Muscle of leg (tissue), 11 donors: Measurements from ENCODE around the gene LRRC42. TPM values are rescaled to one million over a fixed set of nuclear protein-coding genes. Genes with fewer than 3 reads are reported as not detected.

Experiments
- DNase-seq: peaks from one replicate; pipeline ENCODE4 v3.0.0; 2013
- H3K27ac ChIP-seq: one replicate; pipeline ENCODE4 v1.5.1; 2013; ENCODE audit warnings: mild to moderate bottlenecking, low read length, control low read depth
- H3K27me3 ChIP-seq: one replicate; pipeline ENCODE4 v1.6.1; 2013; ENCODE audit warnings: low read length; ENCODE audit not compliant: control insufficient read depth, insufficient read depth
- H3K36me3 ChIP-seq: one replicate; pipeline ENCODE4 v1.6.1; 2013; ENCODE audit warnings: low read length; ENCODE audit not compliant: control insufficient read depth, insufficient read depth
- H3K4me1 ChIP-seq: one replicate; pipeline ENCODE4 v1.6.1; 2013; ENCODE audit warnings: low read length; ENCODE audit not compliant: control insufficient read depth, insufficient read depth
- H3K4me3 ChIP-seq: one replicate; pipeline ENCODE4 v1.5.1; 2013; ENCODE audit warnings: low read length, control low read depth
- H3K9me3 ChIP-seq: replicated peaks from 2 replicates; pipeline ENCODE4 v1.6.1; 2013; ENCODE audit warnings: low read depth, low read length; ENCODE audit not compliant: control insufficient read depth
- WGBS: methylation state at CpG from one replicate; pipeline ENCODE4 v1.1.5; 2013; ENCODE audit warnings: missing lambda C conversion rate; ENCODE audit not compliant: insufficient coverage; 5-methylcytosine and 5-hydroxymethylcytosine counted together
- polyA plus RNA-seq, 8 donors: library from polyadenylated mRNA; unstranded; fragments of 120-200 nt; gene quantifications; one replicate each; pipeline versions ENCODE4 v1.2.1 to v1.2.3, GENCODE V29; 2013; ENCODE audit warnings: inconsistent platforms in 1 of 8, low replicate concordance in 1 of 8; ENCODE audit not compliant: insufficient read length in 8 of 8, insufficient read depth in 1 of 8
- total RNA-seq: library from RNA; stranded (reverse); fragments of 120-200 nt; gene quantifications from one replicate; pipeline ENCODE4 v1.2.4, GENCODE V29; 2013

The LRRC42 gene
- total and polyA plus RNA-seq, 9 donors, result 19.3 to 30.2 (median 24.2) TPM

DNA sequence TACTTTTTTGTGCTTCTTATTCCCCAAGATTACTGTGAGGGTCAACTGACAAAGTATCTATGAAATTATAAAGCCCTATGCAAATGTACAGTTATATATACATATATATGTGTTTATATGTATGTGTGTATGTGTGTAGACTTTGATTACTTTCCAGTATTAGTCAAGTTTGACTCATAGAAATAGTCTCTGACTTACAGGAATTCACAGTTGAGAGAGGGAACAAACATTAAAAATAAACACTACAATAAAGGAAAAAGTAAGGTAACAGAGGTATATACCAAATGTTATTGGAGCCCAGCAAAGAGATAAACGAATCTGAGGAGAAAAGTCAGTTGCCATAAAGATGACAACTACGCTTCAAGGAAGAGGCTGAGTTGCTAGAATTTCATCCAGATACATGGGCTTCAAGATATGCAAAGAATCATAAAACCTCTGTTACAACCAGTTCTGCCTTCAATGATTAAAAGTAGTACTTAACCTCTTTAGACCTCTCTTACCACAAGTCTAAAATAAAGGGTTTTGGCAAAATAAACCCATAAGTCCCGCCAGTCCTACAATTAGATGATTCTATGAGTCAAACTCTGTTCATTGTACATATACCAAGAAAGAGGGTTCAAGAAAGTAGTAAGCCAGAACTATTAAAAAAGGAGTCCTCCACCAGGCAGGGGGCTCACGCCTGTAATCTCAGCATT, 7.9 kb upstream of the LRRC42 start:
- H3K9me3 ChIP-seq, result peaks cover 14% of the 10 kb centered on the region
- peaks cover 8% of the 10 kb centered on the region for H3K36me3 ChIP-seq
- no CpG with 5 or more reads among the region's 4 CpGs for WGBS
- no peak overlapping the region for H3K4me3 ChIP-seq
- H3K4me1 ChIP-seq, result no peaks in the 10 kb centered on the region
- H3K27me3 ChIP-seq, result no peaks in the 10 kb centered on the region
- H3K27ac ChIP-seq, result no peak overlapping the region
- DNase-seq, result no peak

DNA sequence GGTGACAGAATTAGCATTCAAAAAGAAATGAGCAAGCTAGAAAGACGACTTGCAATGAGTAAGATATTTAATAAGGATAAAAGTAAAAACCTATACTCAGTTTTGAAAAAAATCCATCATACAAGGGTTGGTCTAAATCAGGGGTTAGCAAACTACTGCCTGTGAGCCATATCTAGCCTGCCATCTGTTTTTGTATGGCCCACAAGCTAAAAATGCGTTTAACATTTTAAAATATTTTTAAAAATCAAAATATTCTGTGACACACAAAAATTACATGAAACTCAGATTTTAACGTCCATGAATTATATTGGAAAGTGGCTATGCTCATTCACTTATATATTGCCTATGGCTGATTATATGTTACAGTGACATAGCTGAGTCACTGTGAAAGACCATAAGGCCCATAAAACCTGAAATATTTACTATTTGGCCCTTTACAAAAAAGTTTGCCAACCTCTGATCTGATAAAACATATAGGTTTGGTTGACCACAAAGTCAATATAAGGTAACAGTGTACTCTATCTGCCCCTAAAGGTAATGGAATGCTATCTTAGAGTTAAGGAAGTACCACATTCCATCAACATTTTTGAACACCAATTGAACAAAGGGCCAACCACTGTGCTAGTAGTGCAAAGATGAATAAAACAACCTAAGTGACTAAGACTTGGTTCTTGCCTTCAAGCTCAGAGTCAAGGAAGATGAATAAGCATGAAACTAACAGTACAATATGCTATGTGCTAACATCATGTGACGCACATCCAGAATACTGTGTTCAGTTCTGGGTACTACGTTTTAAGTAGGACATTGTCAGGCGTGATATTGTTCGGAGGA, 3.8 kb upstream of the LRRC42 start:
- Histone ChIP-seq H3K36me3 (peaks cover 2% of the 10 kb centered on the region), H3K4me3 (no peak overlapping the region), H3K9me3 (no peaks in the 10 kb centered on the region), H3K4me1 (peaks cover 15% of the 10 kb centered on the region), H3K27me3 (no peaks in the 10 kb centered on the region), H3K27ac (no peak overlapping the region)
- DNase-seq, result no peak
- WGBS, result no CpG with 5 or more reads among the region's 7 CpGs

DNA sequence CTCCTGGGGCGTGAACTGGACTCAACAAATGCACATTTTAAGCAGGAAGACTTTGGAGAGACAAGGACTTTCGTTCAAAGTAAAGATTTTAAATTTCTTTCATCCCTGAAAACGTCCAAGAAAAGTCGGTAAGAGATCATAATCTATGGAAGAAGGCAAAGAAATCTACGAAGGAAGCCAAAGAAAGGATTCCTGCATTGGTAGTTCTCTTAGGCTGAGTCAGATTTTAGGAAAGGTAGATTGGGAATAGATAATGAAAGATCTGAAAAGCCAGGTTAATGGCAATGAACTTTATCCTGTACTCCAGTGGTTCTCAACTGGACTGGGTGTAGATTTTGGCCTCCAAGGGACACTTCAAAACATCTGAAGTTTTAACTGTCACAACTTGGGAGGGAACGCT, 3.1 kb upstream of the LRRC42 start:
- WGBS, result 97% methylated on average over 5 of the region's 6 CpGs
- no peak for DNase-seq
- peaks cover 17% of the 10 kb centered on the region for H3K4me1 ChIP-seq
- H3K4me3 ChIP-seq, result no peak overlapping the region
- H3K36me3 ChIP-seq, result peaks cover 2% of the 10 kb centered on the region
- H3K27me3 ChIP-seq, result no peaks in the 10 kb centered on the region
- no peak overlapping the region for H3K27ac ChIP-seq
- H3K9me3 ChIP-seq, result no peaks in the 10 kb centered on the region

DNA sequence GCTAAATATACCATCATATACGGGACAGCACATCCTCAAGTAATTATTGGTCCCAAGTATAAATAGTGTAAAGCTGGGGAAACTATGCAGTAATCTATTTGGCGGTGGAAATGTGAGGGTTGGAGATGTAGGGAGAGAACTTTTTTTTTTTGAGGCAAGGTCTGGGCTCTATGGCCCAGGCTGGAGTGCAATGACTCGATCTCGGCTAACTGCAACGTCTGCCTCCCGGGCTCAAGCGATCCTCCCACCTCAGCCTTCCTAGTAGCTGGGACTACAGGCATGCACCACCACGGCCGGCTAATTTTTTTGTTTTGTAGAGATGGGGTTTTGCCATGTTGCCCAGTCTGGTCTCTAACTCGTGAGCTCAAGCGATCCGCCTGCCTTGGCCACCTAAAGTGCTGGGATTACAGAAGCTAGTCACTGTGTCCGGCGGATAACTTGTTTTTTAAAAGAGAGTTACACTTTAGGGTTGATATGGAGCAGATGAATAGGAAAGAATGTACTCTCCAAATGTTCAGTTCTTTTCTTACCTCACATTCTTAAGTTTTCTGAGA, 2.6 kb upstream of the LRRC42 start:
- H3K4me1 ChIP-seq, result peaks cover 17% of the 10 kb centered on the region
- WGBS, result 87% methylated on average over 4 of the region's 14 CpGs
- no peak overlapping the region for H3K4me3 ChIP-seq
- DNase-seq, result no peak
- no peak overlapping the region for H3K27ac ChIP-seq
- peaks cover 2% of the 10 kb centered on the region for H3K36me3 ChIP-seq
- no peaks in the 10 kb centered on the region for H3K27me3 ChIP-seq
- no peaks in the 10 kb centered on the region for H3K9me3 ChIP-seq

DNA sequence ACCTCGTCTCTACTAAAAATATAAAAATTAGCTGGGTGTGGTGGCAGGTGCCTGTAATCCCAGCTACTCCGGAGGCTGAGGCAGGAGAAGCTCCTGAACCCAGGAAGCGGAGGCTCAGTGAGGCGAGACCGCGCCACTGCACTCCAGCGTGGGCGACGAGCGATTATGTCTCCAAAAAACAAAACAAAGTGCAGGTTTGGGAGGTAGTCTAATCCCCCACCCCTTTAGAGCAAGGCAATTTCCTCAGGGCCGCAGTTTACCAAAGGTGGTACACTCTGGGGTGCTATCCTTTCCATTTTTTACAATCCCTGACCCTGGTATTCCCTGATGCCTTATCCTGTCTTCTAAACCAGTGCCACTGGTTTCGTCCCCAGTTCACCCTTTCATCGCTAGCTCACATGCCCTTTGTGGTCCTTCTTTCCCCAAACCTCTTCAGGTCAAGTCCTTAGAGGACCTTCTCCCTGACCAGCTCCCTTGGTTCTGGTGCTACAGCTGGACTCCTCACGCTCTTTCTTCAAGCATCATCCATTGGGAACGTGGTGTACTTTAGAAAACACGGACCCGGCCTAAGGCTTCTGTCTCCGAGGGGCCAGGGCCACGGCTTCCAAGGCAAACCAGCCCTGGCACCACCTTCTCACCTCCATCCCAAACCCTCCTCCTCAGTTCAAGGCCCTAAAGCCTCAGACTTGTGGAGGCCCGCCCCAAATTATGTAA, 1.5 kb upstream of the LRRC42 start:
- WGBS, result 50% methylated on average over 12 of the region's 20 CpGs
- H3K36me3 ChIP-seq, result peaks cover 7% of the 10 kb centered on the region
- H3K27me3 ChIP-seq, result no peaks in the 10 kb centered on the region
- no peak for DNase-seq
- H3K4me3 ChIP-seq, result peak overlapping the region; percentile 94
- H3K4me1 ChIP-seq, result peaks cover 22% of the 10 kb centered on the region
- H3K9me3 ChIP-seq, result no peaks in the 10 kb centered on the region
- H3K27ac ChIP-seq, result peak overlapping the region; percentile 96

DNA sequence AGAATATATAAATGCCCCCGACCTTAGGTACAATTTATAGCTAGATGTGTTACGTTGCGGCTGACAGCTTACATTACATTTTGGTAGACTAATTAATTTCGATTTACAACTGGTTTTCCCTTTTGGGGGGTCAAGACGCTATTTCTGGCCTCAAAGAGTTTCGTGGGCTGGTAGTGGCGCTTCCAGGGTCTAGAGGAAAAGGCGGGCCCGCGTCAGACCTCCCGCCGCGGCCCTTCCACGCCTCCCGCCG, 1.0 kb upstream of the LRRC42 start:
- H3K4me1 ChIP-seq, result peaks cover 23% of the 10 kb centered on the region
- peak overlapping the region; percentile 96 for H3K27ac ChIP-seq
- WGBS, result 0% methylated on average over 7 of the region's 16 CpGs

DNA sequence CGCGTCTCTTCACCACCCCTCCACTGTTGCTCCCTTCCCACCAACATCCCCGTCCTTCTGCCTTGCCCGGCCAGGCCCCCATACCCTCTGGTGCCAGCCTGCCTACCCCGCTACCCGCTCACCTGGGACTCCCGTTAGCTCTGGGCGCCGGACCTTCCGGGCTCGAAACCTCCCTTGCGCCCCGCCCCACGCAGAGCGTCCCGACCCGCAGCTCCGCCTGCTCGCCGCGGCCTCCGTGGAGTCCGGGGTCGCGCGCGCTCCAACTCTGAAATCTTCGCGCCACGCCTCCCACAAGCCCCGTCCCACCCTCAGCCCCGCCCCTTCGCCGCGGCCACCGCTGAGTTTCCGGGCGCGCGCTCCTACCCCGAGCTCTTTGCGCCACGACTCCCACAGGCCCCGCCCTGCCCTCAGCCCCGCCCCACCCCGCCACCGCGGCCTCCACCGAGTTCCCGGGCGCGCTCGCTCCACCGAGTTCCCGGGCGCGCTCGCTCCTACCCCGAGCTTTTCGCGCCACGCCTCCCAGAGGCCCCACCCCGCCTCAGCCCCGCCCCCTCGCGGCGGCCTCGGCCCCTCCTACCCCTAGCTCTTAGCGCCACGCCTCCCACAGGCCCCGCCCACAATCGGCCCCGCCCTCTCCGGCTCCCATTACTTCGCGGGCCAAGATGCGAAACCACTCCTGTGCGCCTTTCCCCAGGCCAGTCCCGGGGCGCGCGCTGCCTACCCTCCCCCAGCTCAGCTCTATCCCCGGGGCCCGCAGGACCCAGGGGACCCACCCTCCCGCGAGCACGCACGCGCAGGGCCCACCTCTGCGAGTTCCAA, 508 bp upstream of the LRRC42 start, which contains the start of gene IFT25:
Gene IFT25 (minus strand): TSS at position 267 of the 819 bp plus-strand sequence. CDS start 5,617 bp downstream, outside the sequence.
- WGBS, result under 1% methylated on average over 90 of the region's 90 CpGs
- H3K4me1 ChIP-seq, result peaks cover 23% of the 10 kb centered on the region

More for the DNA sequence above, 1.0 kb upstream of the LRRC42 start:
- no peaks in the 10 kb centered on the region for H3K27me3 ChIP-seq
- no peaks in the 10 kb centered on the region for H3K9me3 ChIP-seq
- H3K36me3 ChIP-seq, result peaks cover 8% of the 10 kb centered on the region
- peak overlapping the region; percentile 94 for H3K4me3 ChIP-seq
- no peak for DNase-seq

DNA sequence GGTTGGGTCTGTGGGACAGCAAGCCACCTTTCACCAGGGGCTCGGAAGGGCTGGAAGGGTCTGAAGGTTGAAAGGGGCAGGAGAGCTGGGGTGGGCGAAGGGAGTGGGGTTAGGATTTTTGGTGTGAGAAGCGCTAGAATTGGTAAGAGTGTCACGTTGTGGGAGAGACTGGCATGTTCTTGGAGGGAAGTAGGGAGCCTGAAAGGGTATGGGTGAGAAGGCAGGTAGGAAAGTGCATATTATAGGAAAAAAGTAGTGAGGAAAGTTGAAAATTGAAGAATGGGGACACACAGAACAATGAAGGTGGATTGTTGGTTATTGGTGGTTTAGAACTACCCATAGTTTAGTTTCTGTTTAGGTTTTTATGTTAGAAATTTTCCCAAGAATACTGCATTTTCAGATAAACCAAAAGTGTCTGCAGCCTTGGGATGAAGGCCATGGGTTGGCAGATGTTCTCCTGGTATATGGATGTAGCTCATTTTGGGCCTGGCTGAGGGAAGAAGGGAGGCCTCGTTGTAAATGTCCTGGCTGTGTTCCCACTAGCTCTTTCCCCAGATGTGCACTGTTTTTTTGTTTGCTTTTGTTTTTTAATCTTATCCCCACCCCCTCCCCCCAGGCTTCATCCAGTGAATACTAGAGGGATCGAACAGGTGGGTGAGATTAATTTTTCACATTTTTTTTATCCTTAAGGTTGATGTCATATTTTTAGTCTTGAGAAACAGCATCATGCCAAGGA, 1.2 kb downstream of the LRRC42 start:
- Histone ChIP-seq H3K27ac (peak overlapping the region; percentile 87), H3K27me3 (no peaks in the 10 kb centered on the region), H3K36me3 (peaks cover 15% of the 10 kb centered on the region), H3K9me3 (no peaks in the 10 kb centered on the region), H3K4me3 (peak overlapping the region; percentile 74), H3K4me1 (peaks cover 23% of the 10 kb centered on the region)
- WGBS, result 44% methylated on average over 4 of the region's 6 CpGs
- peak; percentile 56 for DNase-seq

More for the DNA sequence above, 508 bp upstream of the LRRC42 start, which contains the start of gene IFT25:
- Histone ChIP-seq H3K4me3 (peak within 1 kb of the TSS; percentile 94), H3K36me3 (peaks cover 8% of the 10 kb centered on the region), H3K27ac (peak within 1 kb of the TSS; percentile 96), H3K27me3 (no peaks in the 10 kb centered on the region), H3K9me3 (no peaks in the 10 kb centered on the region)
- DNase-seq, result peak; percentile 98

DNA sequence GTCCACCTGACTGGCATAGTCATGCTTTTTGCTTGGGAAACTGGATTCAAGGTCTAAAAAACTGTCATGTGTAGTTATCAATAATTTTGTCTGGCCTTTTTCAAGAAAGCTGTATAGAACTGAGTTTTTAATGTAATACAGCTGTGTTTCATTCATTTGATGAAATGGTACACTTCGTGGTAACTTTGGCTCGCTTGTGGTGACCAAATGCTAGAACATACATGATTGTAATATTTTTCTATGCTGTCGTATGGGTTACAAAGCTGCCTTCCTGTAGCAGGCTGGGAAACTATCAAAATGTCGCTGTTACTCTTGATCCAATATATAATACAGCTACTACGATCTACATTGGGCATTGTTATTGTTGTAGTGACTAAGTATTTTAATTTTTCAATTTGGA, 2.1 kb downstream of the LRRC42 start:
- Histone ChIP-seq H3K36me3 (peaks cover 15% of the 10 kb centered on the region), H3K27me3 (no peaks in the 10 kb centered on the region), H3K27ac (no peak overlapping the region), H3K9me3 (no peaks in the 10 kb centered on the region), H3K4me3 (no peak overlapping the region), H3K4me1 (peaks cover 23% of the 10 kb centered on the region)
- DNase-seq, result no peak
- WGBS, result no CpG with 5 or more reads among the region's 5 CpGs
